ENCODE results near the gene MYDGF. TPM values are rescaled to one million over a fixed set of nuclear protein-coding genes. Genes with fewer than 3 reads are reported as not detected.

Gene MYDGF
- total and polyA plus RNA-seq, 2 of the 13 experiments (the other 11 are each of a cell fraction or from before 2014, with no cell fraction given): 116 to 198 TPM

GRCh38 chr19:4715529-4716221 lies 45.5 kb upstream of the MYDGF start (continued):
- TF ChIP-seq, protein P1, sequence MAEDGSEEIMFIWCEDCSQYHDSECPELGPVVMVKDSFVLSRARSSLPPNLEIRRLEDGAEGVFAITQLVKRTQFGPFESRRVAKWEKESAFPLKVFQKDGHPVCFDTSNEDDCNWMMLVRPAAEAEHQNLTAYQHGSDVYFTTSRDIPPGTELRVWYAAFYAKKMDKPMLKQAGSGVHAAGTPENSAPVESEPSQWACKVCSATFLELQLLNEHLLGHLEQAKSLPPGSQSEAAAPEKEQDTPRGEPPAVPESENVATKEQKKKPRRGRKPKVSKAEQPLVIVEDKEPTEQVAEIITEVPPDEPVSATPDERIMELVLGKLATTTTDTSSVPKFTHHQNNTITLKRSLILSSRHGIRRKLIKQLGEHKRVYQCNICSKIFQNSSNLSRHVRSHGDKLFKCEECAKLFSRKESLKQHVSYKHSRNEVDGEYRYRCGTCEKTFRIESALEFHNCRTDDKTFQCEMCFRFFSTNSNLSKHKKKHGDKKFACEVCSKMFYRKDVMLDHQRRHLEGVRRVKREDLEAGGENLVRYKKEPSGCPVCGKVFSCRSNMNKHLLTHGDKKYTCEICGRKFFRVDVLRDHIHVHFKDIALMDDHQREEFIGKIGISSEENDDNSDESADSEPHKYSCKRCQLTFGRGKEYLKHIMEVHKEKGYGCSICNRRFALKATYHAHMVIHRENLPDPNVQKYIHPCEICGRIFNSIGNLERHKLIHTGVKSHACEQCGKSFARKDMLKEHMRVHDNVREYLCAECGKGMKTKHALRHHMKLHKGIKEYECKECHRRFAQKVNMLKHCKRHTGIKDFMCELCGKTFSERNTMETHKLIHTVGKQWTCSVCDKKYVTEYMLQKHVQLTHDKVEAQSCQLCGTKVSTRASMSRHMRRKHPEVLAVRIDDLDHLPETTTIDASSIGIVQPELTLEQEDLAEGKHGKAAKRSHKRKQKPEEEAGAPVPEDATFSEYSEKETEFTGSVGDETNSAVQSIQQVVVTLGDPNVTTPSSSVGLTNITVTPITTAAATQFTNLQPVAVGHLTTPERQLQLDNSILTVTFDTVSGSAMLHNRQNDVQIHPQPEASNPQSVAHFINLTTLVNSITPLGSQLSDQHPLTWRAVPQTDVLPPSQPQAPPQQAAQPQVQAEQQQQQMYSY (CRISPR knock-in tag; IDR thresholded peaks at IDR 0.05): 0 out of 2 replicates have a peak, but pooled peaks have one; percentile 52
- no peak; the same call in 1 of the 2 replicates for TF ChIP-seq ZBTB10 (CRISPR knock-in tag; IDR thresholded peaks at IDR 0.05; ENCODE audit: borderline replicate concordance)
- no peak for TF ChIP-seq ZNF589 (CRISPR knock-in tag; conservative IDR thresholded peaks at IDR 0.05)
- TF ChIP-seq ZNF691 (CRISPR knock-in tag; IDR thresholded peaks at IDR 0.05; ENCODE audit: borderline replicate concordance, low read depth): no peak
- TF ChIP-seq RFX5 (IDR thresholded peaks at IDR 0.05; ENCODE audit: low read depth, low read length): no peak
- TF ChIP-seq MIXL1 (CRISPR knock-in tag; IDR thresholded peaks at IDR 0.05): peak; percentile 43; the same call in 1 of the 2 replicates
- TF ChIP-seq, protein P2, sequence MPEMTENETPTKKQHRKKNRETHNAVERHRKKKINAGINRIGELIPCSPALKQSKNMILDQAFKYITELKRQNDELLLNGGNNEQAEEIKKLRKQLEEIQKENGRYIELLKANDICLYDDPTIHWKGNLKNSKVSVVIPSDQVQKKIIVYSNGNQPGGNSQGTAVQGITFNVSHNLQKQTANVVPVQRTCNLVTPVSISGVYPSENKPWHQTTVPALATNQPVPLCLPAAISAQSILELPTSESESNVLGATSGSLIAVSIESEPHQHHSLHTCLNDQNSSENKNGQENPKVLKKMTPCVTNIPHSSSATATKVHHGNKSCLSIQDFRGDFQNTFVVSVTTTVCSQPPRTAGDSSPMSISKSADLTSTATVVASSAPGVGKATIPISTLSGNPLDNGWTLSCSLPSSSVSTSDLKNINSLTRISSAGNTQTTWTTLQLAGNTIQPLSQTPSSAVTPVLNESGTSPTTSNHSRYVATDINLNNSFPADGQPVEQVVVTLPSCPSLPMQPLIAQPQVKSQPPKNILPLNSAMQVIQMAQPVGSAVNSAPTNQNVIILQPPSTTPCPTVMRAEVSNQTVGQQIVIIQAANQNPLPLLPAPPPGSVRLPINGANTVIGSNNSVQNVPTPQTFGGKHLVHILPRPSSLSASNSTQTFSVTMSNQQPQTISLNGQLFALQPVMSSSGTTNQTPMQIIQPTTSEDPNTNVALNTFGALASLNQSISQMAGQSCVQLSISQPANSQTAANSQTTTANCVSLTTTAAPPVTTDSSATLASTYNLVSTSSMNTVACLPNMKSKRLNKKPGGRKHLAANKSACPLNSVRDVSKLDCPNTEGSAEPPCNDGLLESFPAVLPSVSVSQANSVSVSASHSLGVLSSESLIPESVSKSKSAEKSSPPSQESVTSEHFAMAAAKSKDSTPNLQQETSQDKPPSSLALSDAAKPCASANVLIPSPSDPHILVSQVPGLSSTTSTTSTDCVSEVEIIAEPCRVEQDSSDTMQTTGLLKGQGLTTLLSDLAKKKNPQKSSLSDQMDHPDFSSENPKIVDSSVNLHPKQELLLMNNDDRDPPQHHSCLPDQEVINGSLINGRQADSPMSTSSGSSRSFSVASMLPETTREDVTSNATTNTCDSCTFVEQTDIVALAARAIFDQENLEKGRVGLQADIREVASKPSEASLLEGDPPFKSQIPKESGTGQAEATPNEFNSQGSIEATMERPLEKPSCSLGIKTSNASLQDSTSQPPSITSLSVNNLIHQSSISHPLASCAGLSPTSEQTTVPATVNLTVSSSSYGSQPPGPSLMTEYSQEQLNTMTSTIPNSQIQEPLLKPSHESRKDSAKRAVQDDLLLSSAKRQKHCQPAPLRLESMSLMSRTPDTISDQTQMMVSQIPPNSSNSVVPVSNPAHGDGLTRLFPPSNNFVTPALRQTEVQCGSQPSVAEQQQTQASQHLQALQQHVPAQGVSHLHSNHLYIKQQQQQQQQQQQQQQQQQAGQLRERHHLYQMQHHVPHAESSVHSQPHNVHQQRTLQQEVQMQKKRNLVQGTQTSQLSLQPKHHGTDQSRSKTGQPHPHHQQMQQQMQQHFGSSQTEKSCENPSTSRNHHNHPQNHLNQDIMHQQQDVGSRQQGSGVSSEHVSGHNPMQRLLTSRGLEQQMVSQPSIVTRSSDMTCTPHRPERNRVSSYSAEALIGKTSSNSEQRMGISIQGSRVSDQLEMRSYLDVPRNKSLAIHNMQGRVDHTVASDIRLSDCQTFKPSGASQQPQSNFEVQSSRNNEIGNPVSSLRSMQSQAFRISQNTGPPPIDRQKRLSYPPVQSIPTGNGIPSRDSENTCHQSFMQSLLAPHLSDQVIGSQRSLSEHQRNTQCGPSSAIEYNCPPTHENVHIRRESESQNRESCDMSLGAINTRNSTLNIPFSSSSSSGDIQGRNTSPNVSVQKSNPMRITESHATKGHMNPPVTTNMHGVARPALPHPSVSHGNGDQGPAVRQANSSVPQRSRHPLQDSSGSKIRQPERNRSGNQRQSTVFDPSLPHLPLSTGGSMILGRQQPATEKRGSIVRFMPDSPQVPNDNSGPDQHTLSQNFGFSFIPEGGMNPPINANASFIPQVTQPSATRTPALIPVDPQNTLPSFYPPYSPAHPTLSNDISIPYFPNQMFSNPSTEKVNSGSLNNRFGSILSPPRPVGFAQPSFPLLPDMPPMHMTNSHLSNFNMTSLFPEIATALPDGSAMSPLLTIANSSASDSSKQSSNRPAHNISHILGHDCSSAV (CRISPR knock-in tag; IDR thresholded peaks at IDR 0.05; ENCODE audit: borderline replicate concordance): no peak
- no peak for TF ChIP-seq RELA (CRISPR knock-in tag; IDR thresholded peaks at IDR 0.05)

Data from HepG2 (cell line).